HG03039 (cell line): ENCODE data around the gene CHML.

ENCODE experiments used
- ATAC-seq: cut with Tn5 transposase; IDR thresholded peaks from one replicate; pipeline ENCODE4 v1.9.1; 2021; ENCODE audit warnings: mild to moderate bottlenecking, moderate library complexity; ENCODE audit not compliant: unreplicated experiment

CHML gene

GRCh38 chr1:241647658-241648057 is 7.5 kb upstream of the CHML start:
- no peak for ATAC-seq

- no peak for ATAC-seq
These were observed 6.0 kb upstream of the CHML start for GRCh38 chr1:241646201-241646600.

GRCh38 chr1:241645199-241645598 is 5.0 kb upstream of the CHML start:
- ATAC-seq, result no peak

- no peak for ATAC-seq
These were observed 4.1 kb upstream of the CHML start for GRCh38 chr1:241644259-241644658.

GRCh38 chr1:241642593-241642944 is 2.4 kb upstream of the CHML start:
- no peak for ATAC-seq

- ATAC-seq, result no peak
These were observed 1.8 kb upstream of the CHML start for GRCh38 chr1:241641773-241642592.

- ATAC-seq, result no peak
These were observed 876 bp upstream of the CHML start for GRCh38 chr1:241640867-241641622.

GRCh38 chr1:241639623-241640148 is 483 bp downstream of the CHML start:
- ATAC-seq, result peak; percentile 42

- ATAC-seq, result no peak
These were observed 1.1 kb downstream of the CHML start for GRCh38 chr1:241638909-241639622.

GRCh38 chr1:241638099-241638682 is 2.0 kb downstream of the CHML start:
- ATAC-seq, result no peak

- no peak for ATAC-seq
These were observed 2.6 kb downstream of the CHML start for GRCh38 chr1:241637604-241638003.

GRCh38 chr1:241637046-241637590 is 3.1 kb downstream of the CHML start:
- no peak for ATAC-seq

- ATAC-seq, result no peak
These were observed 3.9 kb downstream of the CHML start for GRCh38 chr1:241636291-241636690.

- ATAC-seq, result no peak
These were observed 4.5 kb downstream of the CHML start for GRCh38 chr1:241635556-241636152.

- no peak for ATAC-seq
These were observed 7.2 kb downstream of the CHML start for GRCh38 chr1:241632987-241633386.

GRCh38 chr1:241631674-241632073 is 8.5 kb downstream of the CHML start:
- ATAC-seq, result no peak

GRCh38 chr1:241630899-241631298 is 9.3 kb downstream of the CHML start:
- ATAC-seq, result no peak

- no peak for ATAC-seq
These were observed 9.7 kb downstream of the CHML start for GRCh38 chr1:241630476-241630875.

- no peak for ATAC-seq
These were observed 10.2 kb downstream of the CHML start for GRCh38 chr1:241630005-241630404.
